ENCODE measurements around the gene SPEF2.

Gene SPEF2

DNA sequence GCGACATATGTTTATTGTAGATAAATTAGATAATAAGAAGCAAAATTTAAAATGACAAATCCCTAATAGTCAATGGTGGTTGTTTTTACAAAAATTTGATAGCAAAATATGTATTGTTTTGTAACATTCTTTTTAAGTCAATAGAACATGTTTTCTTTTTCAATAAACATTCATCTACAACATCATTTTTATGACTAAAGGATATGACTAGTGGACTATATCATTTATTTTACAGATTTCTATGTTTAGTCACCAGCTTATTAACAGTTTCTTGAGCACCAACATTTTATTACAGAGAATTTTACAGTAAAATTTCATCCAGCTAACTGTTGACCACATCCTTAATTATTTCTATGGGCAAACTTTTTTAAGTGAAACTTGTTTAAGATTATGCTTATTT is 124.3 kb downstream of the SPEF2 start:
- Mint-ChIP-seq H3K27me3 (ENCODE audit: low read depth) (no peaks in the 10 kb centered on the region), H3K27ac (no peak overlapping the region)

DNA sequence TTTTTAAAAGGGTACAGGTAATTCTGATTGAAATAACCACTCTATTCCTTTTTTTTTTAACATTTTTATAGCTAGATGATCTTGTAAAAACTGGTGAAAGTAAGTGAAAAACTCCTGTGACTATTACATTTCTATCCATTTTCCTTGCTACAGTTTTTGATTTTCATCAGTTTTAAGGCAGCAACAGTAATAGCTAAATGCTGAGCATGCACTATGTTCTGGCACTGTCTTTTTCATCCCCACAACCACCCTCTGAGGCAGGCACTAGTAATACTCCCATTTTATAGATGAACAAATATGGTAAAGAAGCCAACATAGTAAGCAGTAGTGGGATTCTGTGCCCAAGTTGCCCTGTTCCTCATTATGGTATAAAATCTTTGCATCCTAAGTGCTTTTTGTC is 126.0 kb downstream of the SPEF2 start:
- peaks cover 20% of the 10 kb centered on the region for H3K9me3 Mint-ChIP-seq
- TF ChIP-seq, protein P1, sequence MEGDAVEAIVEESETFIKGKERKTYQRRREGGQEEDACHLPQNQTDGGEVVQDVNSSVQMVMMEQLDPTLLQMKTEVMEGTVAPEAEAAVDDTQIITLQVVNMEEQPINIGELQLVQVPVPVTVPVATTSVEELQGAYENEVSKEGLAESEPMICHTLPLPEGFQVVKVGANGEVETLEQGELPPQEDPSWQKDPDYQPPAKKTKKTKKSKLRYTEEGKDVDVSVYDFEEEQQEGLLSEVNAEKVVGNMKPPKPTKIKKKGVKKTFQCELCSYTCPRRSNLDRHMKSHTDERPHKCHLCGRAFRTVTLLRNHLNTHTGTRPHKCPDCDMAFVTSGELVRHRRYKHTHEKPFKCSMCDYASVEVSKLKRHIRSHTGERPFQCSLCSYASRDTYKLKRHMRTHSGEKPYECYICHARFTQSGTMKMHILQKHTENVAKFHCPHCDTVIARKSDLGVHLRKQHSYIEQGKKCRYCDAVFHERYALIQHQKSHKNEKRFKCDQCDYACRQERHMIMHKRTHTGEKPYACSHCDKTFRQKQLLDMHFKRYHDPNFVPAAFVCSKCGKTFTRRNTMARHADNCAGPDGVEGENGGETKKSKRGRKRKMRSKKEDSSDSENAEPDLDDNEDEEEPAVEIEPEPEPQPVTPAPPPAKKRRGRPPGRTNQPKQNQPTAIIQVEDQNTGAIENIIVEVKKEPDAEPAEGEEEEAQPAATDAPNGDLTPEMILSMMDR (IDR thresholded peaks at IDR 0.05; ENCODE audit: unreplicated experiment in 3 of 3): no peak
- no peak overlapping the region for H3K27ac Mint-ChIP-seq
- no peaks in the 10 kb centered on the region for H3K36me3 Mint-ChIP-seq (ENCODE audit: low read depth)
- no peak overlapping the region for H3K4me3 Mint-ChIP-seq
- no peaks in the 10 kb centered on the region for H3K4me1 Mint-ChIP-seq
- H3K27me3 Mint-ChIP-seq (ENCODE audit: low read depth): no peaks in the 10 kb centered on the region

More for the DNA sequence above, 124.3 kb downstream of the SPEF2 start:
- no peak overlapping the region for H3K4me3 Mint-ChIP-seq
- no peaks in the 10 kb centered on the region for H3K36me3 Mint-ChIP-seq (ENCODE audit: low read depth)
- TF ChIP-seq, protein P1 (IDR thresholded peaks at IDR 0.05; ENCODE audit: unreplicated experiment in 3 of 3): no peak
- peaks cover 16% of the 10 kb centered on the region for H3K9me3 Mint-ChIP-seq
- H3K4me1 Mint-ChIP-seq: no peaks in the 10 kb centered on the region

DNA sequence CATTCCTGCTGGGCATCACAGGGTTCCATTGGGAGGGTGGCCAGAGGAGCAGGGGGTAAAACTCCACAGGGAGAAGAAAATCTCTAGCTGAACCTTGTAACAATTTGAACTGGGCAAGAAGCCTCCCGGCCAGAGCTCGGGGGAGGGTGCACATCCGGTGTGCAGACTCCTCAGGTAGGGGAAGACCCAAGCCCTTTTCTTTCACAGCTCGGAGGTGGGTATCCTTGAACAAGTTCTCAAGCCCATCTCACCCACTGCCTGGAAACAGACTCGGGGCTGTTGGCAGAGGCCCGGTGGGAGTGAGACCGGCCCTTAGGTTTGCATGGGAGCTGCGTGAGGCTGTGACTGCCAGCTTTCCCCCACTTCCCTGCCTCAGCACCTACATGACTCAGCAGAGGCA is 127.5 kb downstream of the SPEF2 start:
- no peaks in the 10 kb centered on the region for H3K4me1 Mint-ChIP-seq
- no peaks in the 10 kb centered on the region for H3K36me3 Mint-ChIP-seq (ENCODE audit: low read depth)
- TF ChIP-seq, protein P1 (IDR thresholded peaks at IDR 0.05; ENCODE audit: unreplicated experiment in 3 of 3): no peak
- no peaks in the 10 kb centered on the region for H3K27me3 Mint-ChIP-seq (ENCODE audit: low read depth)
- no peak overlapping the region for H3K4me3 Mint-ChIP-seq
- peaks cover 25% of the 10 kb centered on the region for H3K9me3 Mint-ChIP-seq
- no peak overlapping the region for H3K27ac Mint-ChIP-seq

DNA sequence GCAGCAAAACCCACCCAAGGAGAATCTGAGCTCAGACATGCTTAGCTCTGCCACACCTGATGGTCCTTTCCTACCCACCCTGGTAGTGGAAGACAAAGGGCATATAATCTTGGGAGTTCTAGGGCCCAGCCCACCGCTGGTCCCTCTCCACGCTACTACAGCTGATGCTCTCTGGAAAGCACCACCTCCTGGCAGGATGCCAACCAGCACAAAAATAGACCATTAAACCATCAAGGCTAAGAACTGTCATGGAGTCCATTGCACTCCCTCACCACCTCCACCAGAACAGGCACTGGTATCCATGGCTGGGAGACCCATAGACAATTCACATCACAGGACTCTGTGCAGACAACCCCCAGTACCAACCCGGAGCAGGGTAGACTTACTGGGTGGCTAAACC is 128.0 kb downstream of the SPEF2 start:
- H3K36me3 Mint-ChIP-seq (ENCODE audit: low read depth): no peaks in the 10 kb centered on the region
- TF ChIP-seq, protein P1 (IDR thresholded peaks at IDR 0.05; ENCODE audit: unreplicated experiment in 3 of 3): no peak
- H3K9me3 Mint-ChIP-seq: peaks cover 25% of the 10 kb centered on the region
- H3K27me3 Mint-ChIP-seq (ENCODE audit: low read depth): no peaks in the 10 kb centered on the region
- H3K4me1 Mint-ChIP-seq: no peaks in the 10 kb centered on the region
- no peak overlapping the region for H3K27ac Mint-ChIP-seq
- no peak overlapping the region for H3K4me3 Mint-ChIP-seq

DNA sequence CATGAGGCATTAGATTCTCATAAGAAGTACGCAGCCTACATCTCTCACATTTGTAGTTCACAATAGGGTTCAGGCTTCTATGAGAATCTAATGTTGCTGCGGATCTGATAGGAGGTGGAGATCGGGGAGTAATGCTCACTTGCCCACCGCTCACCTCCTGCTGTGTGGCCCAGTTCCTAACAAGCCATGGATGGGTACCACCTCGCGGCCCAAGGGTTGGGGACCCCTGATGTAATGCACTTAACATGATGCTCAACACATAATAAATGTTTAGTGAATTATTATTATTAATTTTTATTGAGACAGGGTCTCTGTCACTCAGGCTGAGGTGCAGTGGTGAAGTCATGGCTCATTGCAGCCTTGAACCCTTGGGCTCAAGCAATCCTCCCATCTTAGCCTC is 134.3 kb downstream of the SPEF2 start:
- TF ChIP-seq, protein P1 (IDR thresholded peaks at IDR 0.05; ENCODE audit: unreplicated experiment in 3 of 3): no peak
- Mint-ChIP-seq H3K27ac (no peak overlapping the region), H3K4me1 (no peaks in the 10 kb centered on the region), H3K36me3 (ENCODE audit: low read depth) (no peaks in the 10 kb centered on the region), H3K9me3 (peaks cover 15% of the 10 kb centered on the region), H3K27me3 (ENCODE audit: low read depth) (no peaks in the 10 kb centered on the region), H3K4me3 (no peak overlapping the region)

DNA sequence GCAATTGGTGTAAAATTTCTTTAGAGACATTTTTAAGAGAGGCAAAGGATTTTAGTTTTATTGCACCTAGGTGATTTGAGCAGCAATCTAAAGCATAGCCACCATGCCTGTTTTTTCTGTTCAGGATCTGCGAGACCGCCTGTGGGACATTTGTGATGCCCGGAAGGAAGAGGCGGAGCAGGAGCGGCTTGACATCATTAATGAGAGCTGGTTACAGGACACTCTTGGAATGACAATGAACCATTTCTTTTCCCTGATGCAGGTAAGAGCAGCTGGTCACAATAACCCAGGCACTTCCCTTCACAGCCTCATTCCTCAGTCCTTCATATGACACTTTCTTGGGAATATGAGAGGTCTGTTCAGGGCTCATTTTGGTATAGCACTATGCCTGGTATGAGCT is 135.8 kb downstream of the SPEF2 start:
- Mint-ChIP-seq H3K27ac (no peak overlapping the region), H3K4me3 (no peak overlapping the region), H3K9me3 (peaks cover 9% of the 10 kb centered on the region), H3K4me1 (no peaks in the 10 kb centered on the region), H3K27me3 (ENCODE audit: low read depth) (no peaks in the 10 kb centered on the region), H3K36me3 (ENCODE audit: low read depth) (no peaks in the 10 kb centered on the region)
- TF ChIP-seq, protein P1 (IDR thresholded peaks at IDR 0.05; ENCODE audit: unreplicated experiment in 3 of 3): no peak
